ENCODE results near the gene THBS4. TPM values are rescaled to one million over a fixed set of nuclear protein-coding genes. Genes with fewer than 3 reads are reported as not detected.

The THBS4 gene
- total RNA-seq, 1 experiment from 2014 or later: 2.0 TPM

GRCh38 chr5:80067016-80067415 lies 31.9 kb downstream of the THBS4 start:
- peaks cover 23% of the 10 kb centered on the region for H3K4me1 ChIP-seq (ENCODE audit: low read length)
- H3K9me2 ChIP-seq (replicated peaks; ENCODE audit: insufficient read depth, low read length): no peaks in the 10 kb centered on the region
- H3K27ac ChIP-seq (ENCODE audit: low read length): no peak overlapping the region
- H3K27me3 ChIP-seq (ENCODE audit: low read length): no peaks in the 10 kb centered on the region
- DNase-seq: no peak
- H3K79me2 ChIP-seq (ENCODE audit: low read length): no peaks in the 10 kb centered on the region
- H3K4me3 ChIP-seq (ENCODE audit: low read length): no peak overlapping the region
- no peak overlapping the region for H3K9ac ChIP-seq (ENCODE audit: low read length)
- no peaks in the 10 kb centered on the region for H3K36me3 ChIP-seq (ENCODE audit: insufficient read depth, low read length)
- no peak overlapping the region for H2AFZ ChIP-seq (ENCODE audit: low read length)
- H3K9me3 ChIP-seq (ENCODE audit: low read length): no peaks in the 10 kb centered on the region
- no peak overlapping the region for H3K4me2 ChIP-seq (ENCODE audit: low read depth, low read length, poor library complexity, severe bottlenecking)
- H4K20me1 ChIP-seq (ENCODE audit: insufficient read depth, low read depth, low read length): no peaks in the 10 kb centered on the region

GRCh38 chr5:80067531-80068245 lies 32.5 kb downstream of the THBS4 start:
- H3K27me3 ChIP-seq (ENCODE audit: low read length): no peaks in the 10 kb centered on the region
- no peaks in the 10 kb centered on the region for H3K79me2 ChIP-seq (ENCODE audit: low read length)
- peaks cover 23% of the 10 kb centered on the region for H3K4me1 ChIP-seq (ENCODE audit: low read length)
- DNase-seq: no peak
- no peak overlapping the region for H3K27ac ChIP-seq (ENCODE audit: low read length)
- no peak overlapping the region for H3K9ac ChIP-seq (ENCODE audit: low read length)
- no peak overlapping the region for H2AFZ ChIP-seq (ENCODE audit: low read length)
- H3K4me3 ChIP-seq (ENCODE audit: low read length): no peak overlapping the region
- H3K4me2 ChIP-seq (ENCODE audit: low read depth, low read length, poor library complexity, severe bottlenecking): no peak overlapping the region
- no peaks in the 10 kb centered on the region for H3K9me3 ChIP-seq (ENCODE audit: low read length)
- H4K20me1 ChIP-seq (ENCODE audit: insufficient read depth, low read depth, low read length): no peaks in the 10 kb centered on the region
- no peaks in the 10 kb centered on the region for H3K9me2 ChIP-seq (replicated peaks; ENCODE audit: insufficient read depth, low read length)
- no peaks in the 10 kb centered on the region for H3K36me3 ChIP-seq (ENCODE audit: insufficient read depth, low read length)

GRCh38 chr5:80068246-80068636 lies 33.1 kb downstream of the THBS4 start:
- H3K36me3 ChIP-seq (ENCODE audit: insufficient read depth, low read length): no peaks in the 10 kb centered on the region
- H3K9me3 ChIP-seq (ENCODE audit: low read length): no peaks in the 10 kb centered on the region
- no peak overlapping the region for H3K4me3 ChIP-seq (ENCODE audit: low read length)
- no peaks in the 10 kb centered on the region for H4K20me1 ChIP-seq (ENCODE audit: insufficient read depth, low read depth, low read length)
- no peaks in the 10 kb centered on the region for H3K27me3 ChIP-seq (ENCODE audit: low read length)
- no peak overlapping the region for H3K4me2 ChIP-seq (ENCODE audit: low read depth, low read length, poor library complexity, severe bottlenecking)
- DNase-seq: no peak
- H3K4me1 ChIP-seq (ENCODE audit: low read length): peaks cover 23% of the 10 kb centered on the region
- H3K9me2 ChIP-seq (replicated peaks; ENCODE audit: insufficient read depth, low read length): no peaks in the 10 kb centered on the region
- no peak overlapping the region for H3K27ac ChIP-seq (ENCODE audit: low read length)
- H2AFZ ChIP-seq (ENCODE audit: low read length): no peak overlapping the region
- no peaks in the 10 kb centered on the region for H3K79me2 ChIP-seq (ENCODE audit: low read length)
- no peak overlapping the region for H3K9ac ChIP-seq (ENCODE audit: low read length)

- Histone ChIP-seq H3K36me3 (ENCODE audit: insufficient read depth, low read length) (no peaks in the 10 kb centered on the region), H2AFZ (ENCODE audit: low read length) (no peak overlapping the region), H3K27ac (ENCODE audit: low read length) (no peak overlapping the region), H3K4me3 (ENCODE audit: low read length) (no peak overlapping the region), H4K20me1 (ENCODE audit: insufficient read depth, low read depth, low read length) (no peaks in the 10 kb centered on the region), H3K27me3 (ENCODE audit: low read length) (no peaks in the 10 kb centered on the region), H3K4me1 (ENCODE audit: low read length) (peaks cover 23% of the 10 kb centered on the region), H3K79me2 (ENCODE audit: low read length) (no peaks in the 10 kb centered on the region), H3K4me2 (ENCODE audit: low read depth, low read length, poor library complexity, severe bottlenecking) (no peak overlapping the region), H3K9ac (ENCODE audit: low read length) (no peak overlapping the region), H3K9me2 (replicated peaks; ENCODE audit: insufficient read depth, low read length) (no peaks in the 10 kb centered on the region), H3K9me3 (ENCODE audit: low read length) (no peaks in the 10 kb centered on the region)
- DNase-seq: no peak
These were observed 33.6 kb downstream of the THBS4 start for GRCh38 chr5:80068775-80069174.

- H2AFZ ChIP-seq (ENCODE audit: low read length): peak overlapping the region; percentile 54; the same call in 1 of the 2 replicates
- H3K9me2 ChIP-seq (replicated peaks; ENCODE audit: insufficient read depth, low read length): no peaks in the 10 kb centered on the region
- H3K4me1 ChIP-seq (ENCODE audit: low read length): peaks cover 23% of the 10 kb centered on the region
- no peak for DNase-seq
- H3K36me3 ChIP-seq (ENCODE audit: insufficient read depth, low read length): no peaks in the 10 kb centered on the region
- peak overlapping the region; percentile 48 for H3K9ac ChIP-seq (ENCODE audit: low read length)
- H3K27ac ChIP-seq (ENCODE audit: low read length): peak overlapping the region; percentile 62; the same call in 1 of the 2 replicates
- peak overlapping the region; percentile 47; the same call in 1 of the 2 replicates for H3K4me3 ChIP-seq (ENCODE audit: low read length)
- H4K20me1 ChIP-seq (ENCODE audit: insufficient read depth, low read depth, low read length): no peaks in the 10 kb centered on the region
- H3K4me2 ChIP-seq (ENCODE audit: low read depth, low read length, poor library complexity, severe bottlenecking): peak overlapping the region; percentile 63
- H3K27me3 ChIP-seq (ENCODE audit: low read length): no peaks in the 10 kb centered on the region
- H3K9me3 ChIP-seq (ENCODE audit: low read length): no peaks in the 10 kb centered on the region
- no peaks in the 10 kb centered on the region for H3K79me2 ChIP-seq (ENCODE audit: low read length)
These were observed 34.2 kb downstream of the THBS4 start for GRCh38 chr5:80069251-80069800.

GRCh38 chr5:80069918-80070318 lies 34.8 kb downstream of the THBS4 start:
- Histone ChIP-seq H3K27ac (ENCODE audit: low read length) (peak overlapping the region; percentile 62; the same call in 1 of the 2 replicates), H3K79me2 (ENCODE audit: low read length) (no peaks in the 10 kb centered on the region), H2AFZ (ENCODE audit: low read length) (peak overlapping the region; percentile 54; the same call in 1 of the 2 replicates), H3K4me3 (ENCODE audit: low read length) (peak overlapping the region; percentile 47; the same call in 1 of the 2 replicates), H4K20me1 (ENCODE audit: insufficient read depth, low read depth, low read length) (no peaks in the 10 kb centered on the region), H3K36me3 (ENCODE audit: insufficient read depth, low read length) (no peaks in the 10 kb centered on the region), H3K4me2 (ENCODE audit: low read depth, low read length, poor library complexity, severe bottlenecking) (peak overlapping the region; percentile 63), H3K27me3 (ENCODE audit: low read length) (no peaks in the 10 kb centered on the region), H3K9me3 (ENCODE audit: low read length) (no peaks in the 10 kb centered on the region), H3K9ac (ENCODE audit: low read length) (peak overlapping the region; percentile 48), H3K9me2 (replicated peaks; ENCODE audit: insufficient read depth, low read length) (no peaks in the 10 kb centered on the region), H3K4me1 (ENCODE audit: low read length) (peaks cover 23% of the 10 kb centered on the region)
- no peak for DNase-seq

GRCh38 chr5:80070338-80071056 lies 35.3 kb downstream of the THBS4 start:
- peak; percentile 63 for DNase-seq
- H3K4me2 ChIP-seq (ENCODE audit: low read depth, low read length, poor library complexity, severe bottlenecking): peak overlapping the region; percentile 63

GRCh38 chr5:80071510-80072021 lies 36.4 kb downstream of the THBS4 start:
- no peaks in the 10 kb centered on the region for H3K9me2 ChIP-seq (replicated peaks; ENCODE audit: insufficient read depth, low read length)
- no peaks in the 10 kb centered on the region for H3K27me3 ChIP-seq (ENCODE audit: low read length)
- no peak overlapping the region for H3K9ac ChIP-seq (ENCODE audit: low read length)
- H4K20me1 ChIP-seq (ENCODE audit: insufficient read depth, low read depth, low read length): no peaks in the 10 kb centered on the region
- no peak overlapping the region for H3K4me2 ChIP-seq (ENCODE audit: low read depth, low read length, poor library complexity, severe bottlenecking)
- no peak overlapping the region for H3K27ac ChIP-seq (ENCODE audit: low read length)
- H3K9me3 ChIP-seq (ENCODE audit: low read length): no peaks in the 10 kb centered on the region
- DNase-seq: no peak
- peaks cover 23% of the 10 kb centered on the region for H3K4me1 ChIP-seq (ENCODE audit: low read length)
- H3K79me2 ChIP-seq (ENCODE audit: low read length): no peaks in the 10 kb centered on the region
- no peaks in the 10 kb centered on the region for H3K36me3 ChIP-seq (ENCODE audit: insufficient read depth, low read length)
- no peak overlapping the region for H2AFZ ChIP-seq (ENCODE audit: low read length)
- H3K4me3 ChIP-seq (ENCODE audit: low read length): no peak overlapping the region

More at GRCh38 chr5:80070338-80071056, 35.3 kb downstream of the THBS4 start:
- H3K9me3 ChIP-seq (ENCODE audit: low read length): no peaks in the 10 kb centered on the region
- no peaks in the 10 kb centered on the region for H3K27me3 ChIP-seq (ENCODE audit: low read length)
- H2AFZ ChIP-seq (ENCODE audit: low read length): peak overlapping the region; percentile 54; the same call in 1 of the 2 replicates
- H3K4me3 ChIP-seq (ENCODE audit: low read length): peak overlapping the region; percentile 47; the same call in 1 of the 2 replicates
- H3K4me1 ChIP-seq (ENCODE audit: low read length): peaks cover 23% of the 10 kb centered on the region
- peak overlapping the region; percentile 48 for H3K9ac ChIP-seq (ENCODE audit: low read length)
- H3K79me2 ChIP-seq (ENCODE audit: low read length): no peaks in the 10 kb centered on the region
- no peaks in the 10 kb centered on the region for H4K20me1 ChIP-seq (ENCODE audit: insufficient read depth, low read depth, low read length)
- H3K9me2 ChIP-seq (replicated peaks; ENCODE audit: insufficient read depth, low read length): no peaks in the 10 kb centered on the region
- H3K27ac ChIP-seq (ENCODE audit: low read length): peak overlapping the region; percentile 62; the same call in 1 of the 2 replicates
- no peaks in the 10 kb centered on the region for H3K36me3 ChIP-seq (ENCODE audit: insufficient read depth, low read length)
